ENCODE measurements around the gene PTPRJ. TPM values are rescaled to one million over a fixed set of nuclear protein-coding genes. Genes with fewer than 3 reads are reported as not detected.

Gene PTPRJ
- total and polyA plus RNA-seq, 4 donors, result 15.9 to 26.7 (median 17.0) TPM

DNA sequence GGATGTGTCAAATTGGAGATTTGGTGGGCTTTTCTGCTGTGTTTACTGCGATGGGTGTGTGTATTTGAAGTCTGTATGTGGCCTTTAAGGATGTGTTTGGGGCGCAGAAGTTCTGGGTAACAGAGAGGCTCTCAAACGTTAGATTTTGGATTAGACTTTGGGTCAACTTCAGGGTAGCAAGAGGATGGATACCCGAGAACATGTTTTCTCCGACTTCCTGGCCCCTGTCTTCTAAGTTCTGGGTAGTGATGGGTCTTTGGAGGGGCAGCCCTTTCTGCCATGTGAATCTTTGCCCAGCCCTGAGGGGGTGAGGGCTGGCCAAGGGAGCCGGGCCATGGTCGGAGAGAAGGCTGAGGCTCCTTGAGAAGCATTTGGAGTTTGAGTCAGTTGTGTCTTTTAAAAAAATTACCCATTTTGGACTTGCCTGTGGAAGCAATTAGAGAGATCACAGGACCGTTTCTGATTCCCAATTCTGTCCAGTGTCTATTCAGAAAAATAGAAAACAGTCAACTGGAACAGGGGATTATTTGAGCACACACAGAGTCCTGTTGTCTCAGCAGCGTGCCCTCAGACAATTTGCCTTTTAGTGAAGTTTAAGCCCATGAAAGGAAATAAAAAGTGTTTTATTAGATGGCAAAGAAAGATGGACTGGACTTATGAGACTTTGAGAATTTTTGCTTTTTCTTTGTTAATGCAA is 114.4 kb downstream of the PTPRJ start:
- H3K36me3 ChIP-seq (ENCODE audit: control insufficient read depth, insufficient read depth, low read length), result no peaks in the 10 kb centered on the region
- peaks cover 31% of the 10 kb centered on the region for H3K4me1 ChIP-seq (ENCODE audit: control insufficient read depth, insufficient read depth, low read length)
- H3K27me3 ChIP-seq (ENCODE audit: control insufficient read depth, insufficient read depth, low read length), result no peaks in the 10 kb centered on the region
- no peak overlapping the region for H3K4me3 ChIP-seq (ENCODE audit: low read depth, low read length)
- peak in 2 of 6 donors; percentile 39 to 45 for DNase-seq (ENCODE audit: low read depth in 4 of 6, low spot score in 6 of 6)
- 65% methylated on average over 5 of the region's 9 CpGs for WGBS (ENCODE audit: insufficient coverage)
- H3K27ac ChIP-seq (ENCODE audit: low read depth, low read length), result peak overlapping the region; percentile 85
- H3K9me3 ChIP-seq (ENCODE audit: control insufficient read depth, insufficient read depth, low read length), result no peaks in the 10 kb centered on the region

DNA sequence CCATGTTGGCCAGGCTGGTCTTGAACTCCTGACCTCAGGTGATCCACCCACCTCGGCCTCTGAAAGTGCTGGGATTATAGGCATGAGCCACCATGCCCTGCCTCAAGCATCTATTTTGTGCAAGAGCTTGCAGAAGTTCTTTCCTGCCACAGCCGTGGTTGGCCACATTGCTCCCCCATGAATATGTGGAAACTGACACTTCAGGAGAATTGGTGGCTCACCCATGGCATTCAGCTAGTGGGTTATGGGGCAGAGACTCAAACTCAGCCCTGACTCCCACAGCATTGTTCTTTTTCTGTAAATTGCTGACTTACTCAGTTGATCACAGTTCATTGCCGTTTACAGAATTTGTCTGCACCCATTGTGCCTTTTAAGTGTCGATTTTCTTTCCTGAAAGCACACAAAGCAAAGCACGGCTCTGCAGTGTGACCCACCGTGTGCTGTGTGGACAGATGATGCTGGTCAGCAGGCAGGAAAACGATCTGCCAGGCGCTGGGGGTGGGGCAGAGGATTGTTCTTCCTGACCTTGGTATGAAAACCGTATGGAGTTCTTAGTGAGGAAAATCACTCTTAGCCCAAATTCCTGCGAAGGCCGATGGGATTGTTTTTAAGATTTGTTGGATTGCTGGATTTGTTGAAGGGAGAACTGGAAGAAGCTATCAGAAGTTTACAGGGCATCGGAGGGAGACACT is 115.6 kb downstream of the PTPRJ start:
- WGBS (ENCODE audit: insufficient coverage), result 50% methylated on average over 10 of the region's 12 CpGs
- Histone ChIP-seq H3K36me3 (ENCODE audit: control insufficient read depth, insufficient read depth, low read length) (no peaks in the 10 kb centered on the region), H3K27me3 (ENCODE audit: control insufficient read depth, insufficient read depth, low read length) (no peaks in the 10 kb centered on the region), H3K4me1 (ENCODE audit: control insufficient read depth, insufficient read depth, low read length) (peaks cover 31% of the 10 kb centered on the region), H3K4me3 (ENCODE audit: low read depth, low read length) (no peak overlapping the region), H3K9me3 (ENCODE audit: control insufficient read depth, insufficient read depth, low read length) (no peaks in the 10 kb centered on the region), H3K27ac (ENCODE audit: low read depth, low read length) (peak overlapping the region; percentile 85)
- no peak for DNase-seq (ENCODE audit: low read depth in 4 of 6, low spot score in 6 of 6)

GRCh38 chr11:48096588-48097525 is 116.5 kb downstream of the PTPRJ start:
- H3K27ac ChIP-seq (ENCODE audit: low read depth, low read length), result peak overlapping the region; percentile 85
- WGBS (ENCODE audit: insufficient coverage), result 79% methylated on average over 6 of the region's 6 CpGs

GRCh38 chr11:48098024-48098423 is 117.7 kb downstream of the PTPRJ start:
- no peak overlapping the region for H3K4me3 ChIP-seq (ENCODE audit: low read depth, low read length)
- WGBS (ENCODE audit: insufficient coverage), result 74% methylated on average over 4 of the region's 6 CpGs
- DNase-seq (ENCODE audit: low read depth in 4 of 6, low spot score in 6 of 6), result no peak
- H3K9me3 ChIP-seq (ENCODE audit: control insufficient read depth, insufficient read depth, low read length), result no peaks in the 10 kb centered on the region
- peaks cover 39% of the 10 kb centered on the region for H3K4me1 ChIP-seq (ENCODE audit: control insufficient read depth, insufficient read depth, low read length)
- H3K36me3 ChIP-seq (ENCODE audit: control insufficient read depth, insufficient read depth, low read length), result no peaks in the 10 kb centered on the region
- peak overlapping the region; percentile 22 for H3K27ac ChIP-seq (ENCODE audit: low read depth, low read length)
- no peaks in the 10 kb centered on the region for H3K27me3 ChIP-seq (ENCODE audit: control insufficient read depth, insufficient read depth, low read length)

More at GRCh38 chr11:48096588-48097525, 116.5 kb downstream of the PTPRJ start:
- no peak overlapping the region for H3K4me3 ChIP-seq (ENCODE audit: low read depth, low read length)
- H3K27me3 ChIP-seq (ENCODE audit: control insufficient read depth, insufficient read depth, low read length), result no peaks in the 10 kb centered on the region
- DNase-seq (ENCODE audit: low read depth in 4 of 6, low spot score in 6 of 6), result no peak
- H3K9me3 ChIP-seq (ENCODE audit: control insufficient read depth, insufficient read depth, low read length), result no peaks in the 10 kb centered on the region
- H3K36me3 ChIP-seq (ENCODE audit: control insufficient read depth, insufficient read depth, low read length), result no peaks in the 10 kb centered on the region
- H3K4me1 ChIP-seq (ENCODE audit: control insufficient read depth, insufficient read depth, low read length), result peaks cover 38% of the 10 kb centered on the region

- Histone ChIP-seq H3K4me1 (ENCODE audit: control insufficient read depth, insufficient read depth, low read length) (peaks cover 47% of the 10 kb centered on the region), H3K36me3 (ENCODE audit: control insufficient read depth, insufficient read depth, low read length) (no peaks in the 10 kb centered on the region), H3K4me3 (ENCODE audit: low read depth, low read length) (no peak overlapping the region), H3K27me3 (ENCODE audit: control insufficient read depth, insufficient read depth, low read length) (no peaks in the 10 kb centered on the region), H3K27ac (ENCODE audit: low read depth, low read length) (no peak overlapping the region), H3K9me3 (ENCODE audit: control insufficient read depth, insufficient read depth, low read length) (no peaks in the 10 kb centered on the region)
- 88% methylated on average over 1 of the region's 6 CpGs for WGBS (ENCODE audit: insufficient coverage)
- DNase-seq (ENCODE audit: low read depth in 4 of 6, low spot score in 6 of 6), result no peak
These were observed 119.6 kb downstream of the PTPRJ start for GRCh38 chr11:48099916-48100446.

DNA sequence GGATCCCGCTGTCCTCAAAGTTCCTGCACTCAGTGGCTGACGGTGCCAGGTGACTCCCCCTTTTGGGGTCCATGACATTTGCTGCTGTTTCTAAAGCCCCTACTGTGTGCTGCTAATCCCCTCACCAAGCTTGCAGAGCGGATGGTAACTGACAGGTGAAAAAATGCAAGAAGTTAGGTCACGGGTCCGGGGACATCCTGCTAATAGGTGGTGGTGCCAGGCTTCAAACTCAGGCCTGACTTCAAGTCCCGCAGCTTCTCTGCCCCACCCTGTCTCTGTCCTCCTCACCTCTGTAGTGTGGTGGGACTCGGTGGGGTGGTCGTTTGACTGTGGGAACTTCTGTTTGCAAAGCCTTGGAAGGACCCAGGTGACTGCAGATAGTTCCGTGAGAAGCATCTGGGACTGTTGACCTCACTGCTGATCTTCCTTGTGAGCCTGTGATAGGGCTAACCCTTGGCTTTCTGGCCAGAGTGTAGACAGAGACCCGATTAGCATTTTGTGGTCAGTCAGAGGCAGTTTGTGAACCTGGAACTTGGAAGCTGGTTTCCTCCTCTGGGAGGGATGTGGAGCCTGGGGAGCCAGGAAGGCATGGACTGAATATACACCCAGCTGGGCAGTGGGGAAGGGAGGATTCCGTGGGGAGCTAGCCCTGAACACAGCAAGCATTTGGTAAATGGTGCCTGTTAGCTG is 120.8 kb downstream of the PTPRJ start:
- Histone ChIP-seq H3K4me3 (ENCODE audit: low read depth, low read length) (no peak overlapping the region), H3K27ac (ENCODE audit: low read depth, low read length) (no peak overlapping the region), H3K27me3 (ENCODE audit: control insufficient read depth, insufficient read depth, low read length) (no peaks in the 10 kb centered on the region), H3K4me1 (ENCODE audit: control insufficient read depth, insufficient read depth, low read length) (peaks cover 44% of the 10 kb centered on the region), H3K9me3 (ENCODE audit: control insufficient read depth, insufficient read depth, low read length) (no peaks in the 10 kb centered on the region), H3K36me3 (ENCODE audit: control insufficient read depth, insufficient read depth, low read length) (no peaks in the 10 kb centered on the region)
- whole genome bisulfite sequencing (ENCODE audit: insufficient coverage), result 71% methylated on average over 9 of the region's 11 CpGs
- DNase-seq (ENCODE audit: low read depth in 4 of 6, low spot score in 6 of 6), result no peak

DNA sequence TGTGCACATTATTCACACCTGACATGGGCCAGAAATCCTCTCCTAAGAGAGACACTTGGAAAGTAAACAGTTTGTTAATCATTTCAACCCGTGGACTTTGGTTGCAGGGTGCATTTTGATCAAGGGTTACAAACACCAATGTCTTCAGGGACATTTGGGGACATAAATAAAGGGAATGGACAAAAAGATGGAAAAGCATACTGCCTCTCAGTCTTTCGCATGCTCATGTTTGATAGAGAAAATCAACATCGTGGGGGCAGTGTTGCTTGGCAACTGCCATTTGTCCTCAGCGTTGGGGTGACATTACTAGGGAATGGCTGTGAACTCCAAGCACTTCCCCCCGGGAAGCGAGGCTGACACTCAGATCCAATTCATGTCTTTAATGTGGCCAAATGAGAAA is 121.6 kb downstream of the PTPRJ start:
- WGBS (ENCODE audit: insufficient coverage), result 9% methylated on average over 5 of the region's 6 CpGs
- DNase-seq (ENCODE audit: low read depth in 4 of 6, low spot score in 6 of 6), result peak in 2 of 6 donors; percentile 43 to 55
- Histone ChIP-seq H3K27me3 (ENCODE audit: control insufficient read depth, insufficient read depth, low read length) (no peaks in the 10 kb centered on the region), H3K4me1 (ENCODE audit: control insufficient read depth, insufficient read depth, low read length) (peaks cover 36% of the 10 kb centered on the region), H3K9me3 (ENCODE audit: control insufficient read depth, insufficient read depth, low read length) (no peaks in the 10 kb centered on the region), H3K4me3 (ENCODE audit: low read depth, low read length) (no peak overlapping the region), H3K36me3 (ENCODE audit: control insufficient read depth, insufficient read depth, low read length) (no peaks in the 10 kb centered on the region), H3K27ac (ENCODE audit: low read depth, low read length) (no peak overlapping the region)

- Histone ChIP-seq H3K27me3 (ENCODE audit: control insufficient read depth, insufficient read depth, low read length) (no peaks in the 10 kb centered on the region), H3K9me3 (ENCODE audit: control insufficient read depth, insufficient read depth, low read length) (no peaks in the 10 kb centered on the region), H3K36me3 (ENCODE audit: control insufficient read depth, insufficient read depth, low read length) (no peaks in the 10 kb centered on the region), H3K4me1 (ENCODE audit: control insufficient read depth, insufficient read depth, low read length) (peaks cover 36% of the 10 kb centered on the region), H3K4me3 (ENCODE audit: low read depth, low read length) (no peak overlapping the region), H3K27ac (ENCODE audit: low read depth, low read length) (peak overlapping the region; percentile 76)
- 84% methylated on average over 4 of the region's 12 CpGs for WGBS (ENCODE audit: insufficient coverage)
- peak in 1 of 6 donors; percentile 48 for DNase-seq (ENCODE audit: low read depth in 4 of 6, low spot score in 6 of 6)
These were observed 123.5 kb downstream of the PTPRJ start for GRCh38 chr11:48103621-48104567.

Measured in spinal cord (tissue), 10 donors.